AG04450 (cell line): ENCODE data around the gene MAGEA4. TPM values are rescaled to one million over a fixed set of nuclear protein-coding genes. Genes with fewer than 3 reads are reported as not detected.

Source experiments
- CTCF ChIA-PET: fragments of 300-600, 350-600 bp; formaldehyde crosslinking; extraction: SDS; loops from one replicate; lab custom pipeline; 2022; ENCODE audit warnings: antibody characterized with exemption, inconsistent platforms; lab: Charles Lee
- POLR2A ChIA-PET: fragments of 350-600 bp; formaldehyde crosslinking; extraction: SDS; loops from one replicate; lab custom pipeline; 2021; ENCODE audit warnings: antibody characterized with exemption, inconsistent platforms; lab: Yijun Ruan, JAX
- DNase-seq: peaks from one replicate; pipeline ENCODE4 v3.0.0-alpha.2; 2011; ENCODE audit warnings: low read depth, low spot score
- H3K27ac ChIP-seq: one replicate; pipeline ENCODE4 v1.5.1; 2012; ENCODE audit warnings: low read depth, low read length, control low read depth
- H3K27me3 ChIP-seq: one replicate; pipeline ENCODE4 v1.6.0; 2012; ENCODE audit warnings: low read length; ENCODE audit not compliant: control insufficient read depth, insufficient read depth
- H3K4me3 ChIP-seq: 2 replicates; pipeline ENCODE4 v1.5.1; 2011; ENCODE audit warnings: mild to moderate bottlenecking, low read depth, low read length, control low read depth
- H3K9me3 ChIP-seq: 2 replicates; pipeline ENCODE4 v1.5.1; 2012; ENCODE audit warnings: low read length; ENCODE audit not compliant: control insufficient read depth, insufficient read depth
- CTCF ChIP-seq: IDR thresholded peaks from 2 replicates; pipeline ENCODE4 v1.5.1; 2011; ENCODE audit warnings: low read depth, low read length, control low read depth, inconsistent platforms
- polyA plus RNA-seq: library from polyadenylated mRNA; depleted of rRNA; stranded (reverse); fragments of >200 nt; gene quantifications from 2 replicates; pipeline ENCODE4 v1.2.3, GENCODE V29; 2011

Gene MAGEA4
- polyA plus RNA-seq, 1 experiment, result not detected

- POLR2A ChIA-PET, result no interaction called here
- Histone ChIP-seq H3K9me3 (no peaks in the 10 kb centered on the region), H3K27ac (no peak overlapping the region), H3K27me3 (no peaks in the 10 kb centered on the region), H3K4me3 (no peak overlapping the region)
- no peak for TF ChIP-seq CTCF
- CTCF ChIA-PET, result no interaction called here
- no peak for DNase-seq
Observed at GRCh38 chrX:151938172-151938571, 25.5 kb downstream of the MAGEA4 start.

- H3K27me3 ChIP-seq, result no peaks in the 10 kb centered on the region
- POLR2A ChIA-PET, result no interaction called here
- H3K4me3 ChIP-seq, result no peak overlapping the region
- H3K9me3 ChIP-seq, result no peaks in the 10 kb centered on the region
- no peak overlapping the region for H3K27ac ChIP-seq
- TF ChIP-seq CTCF, result no peak
- CTCF ChIA-PET, result no interaction called here
- no peak for DNase-seq
Observed at GRCh38 chrX:151954730-151955129, 42.0 kb downstream of the MAGEA4 start.

GRCh38 chrX:151958101-151958500 lies 45.4 kb downstream of the MAGEA4 start:
- ChIA-PET POLR2A (no interaction called here), CTCF (no interaction called here)
- Histone ChIP-seq H3K4me3 (no peak overlapping the region), H3K27me3 (no peaks in the 10 kb centered on the region), H3K27ac (no peak overlapping the region), H3K9me3 (no peaks in the 10 kb centered on the region)
- no peak for TF ChIP-seq CTCF
- DNase-seq, result no peak

GRCh38 chrX:151962034-151962433 lies 49.3 kb downstream of the MAGEA4 start:
- CTCF ChIA-PET, result interaction anchor here (0.6 kb wide), 1 partner anchor 996 kb away, joined by 5 read pairs; no protein-coding TSS in a partner anchor

GRCh38 chrX:151966236-151966635 lies 53.5 kb downstream of the MAGEA4 start:
- Histone ChIP-seq H3K4me3 (no peak overlapping the region), H3K27ac (no peak overlapping the region), H3K9me3 (no peaks in the 10 kb centered on the region), H3K27me3 (no peaks in the 10 kb centered on the region)
- TF ChIP-seq CTCF, result no peak
- CTCF ChIA-PET, result interaction anchor here (0.6 kb wide), 1 partner anchor 1471 kb away, joined by 7 read pairs; no protein-coding TSS in a partner anchor
- no peak for DNase-seq
- POLR2A ChIA-PET, result no interaction called here

More at GRCh38 chrX:151962034-151962433, 49.3 kb downstream of the MAGEA4 start:
- POLR2A ChIA-PET, result no interaction called here
- no peak for DNase-seq
- H3K9me3 ChIP-seq, result no peaks in the 10 kb centered on the region
- H3K4me3 ChIP-seq, result no peak overlapping the region
- no peaks in the 10 kb centered on the region for H3K27me3 ChIP-seq
- no peak for TF ChIP-seq CTCF
- H3K27ac ChIP-seq, result no peak overlapping the region
